GM12891 (cell line): ENCODE data around the gene PGC.

Experiments
- DNase-seq: peaks from one replicate; pipeline ENCODE4 v3.0.0; 2011; ENCODE audit warnings: low spot score; ENCODE audit not compliant: insufficient read length
- FAIRE-seq: peaks from 2 replicates; lab custom pipeline; 2011; peaks lifted over from hg19 to GRCh38; lab: Jason Lieb, UNC
- PAX5 ChIP-seq: IDR thresholded peaks from 2 replicates; pipeline ENCODE4 v1.6.1; 2011; ENCODE audit warnings: low read length, moderate library complexity, mild to moderate bottlenecking; ENCODE audit not compliant: insufficient read depth, severe bottlenecking
- POLR2A ChIP-seq: IDR thresholded peaks from 2 replicates; pipeline ENCODE4 v1.6.1; 2011; ENCODE audit warnings: low read depth, low read length, control low read depth
- POLR2AphosphoS5 ChIP-seq: IDR thresholded peaks from 2 replicates; pipeline ENCODE4 v1.6.1; 2011; ENCODE audit warnings: low read depth, low read length, control low read depth
- POU2F2 ChIP-seq: IDR thresholded peaks from 2 replicates; pipeline ENCODE4 v1.6.1; 2011; ENCODE audit warnings: low read depth, mild to moderate bottlenecking, control low read depth, low read length, moderate library complexity
- SPI1 ChIP-seq: IDR thresholded peaks from 2 replicates; pipeline ENCODE4 v1.6.1; 2011; ENCODE audit warnings: low read depth, low read length, control low read depth
- TAF1 ChIP-seq: IDR thresholded peaks from 2 replicates; pipeline ENCODE4 v1.6.1; 2011; ENCODE audit warnings: low read depth, low read length, control low read depth

Gene PGC

GRCh38 chr6:41763470-41763869 is 16.3 kb upstream of the PGC start:
- DNase-seq (no peak), FAIRE-seq (no peak)
- TF ChIP-seq PAX5 (no peak), POLR2A (no peak), POU2F2 (no peak), TAF1 (no peak), SPI1 (no peak)

GRCh38 chr6:41759905-41760579 is 12.8 kb upstream of the PGC start:
- DNase-seq (no peak), FAIRE-seq (no peak)
- TF ChIP-seq POLR2A (no peak), PAX5 (no peak), SPI1 (no peak), TAF1 (no peak), POLR2AphosphoS5 (no peak), POU2F2 (no peak)

- FAIRE-seq (no peak), DNase-seq (no peak)
- TF ChIP-seq POLR2A = no peak
These were observed 12.1 kb upstream of the PGC start for GRCh38 chr6:41759106-41759904.

GRCh38 chr6:41758641-41759035 is 11.4 kb upstream of the PGC start:
- TF ChIP-seq SPI1 (no peak), POU2F2 (no peak), POLR2AphosphoS5 (no peak), TAF1 (no peak), PAX5 (no peak)
- no peak for DNase-seq
- no peak for FAIRE-seq

GRCh38 chr6:41757931-41758640 is 10.9 kb upstream of the PGC start:
- TF ChIP-seq TAF1 (no peak), PAX5 (no peak), POLR2A (no peak), SPI1 (no peak), POLR2AphosphoS5 (no peak), POU2F2 (no peak)
- FAIRE-seq = no peak
- no peak for DNase-seq

- DNase-seq (no peak), FAIRE-seq (no peak)
- TF ChIP-seq POLR2AphosphoS5 (no peak), PAX5 (no peak), POU2F2 (no peak), TAF1 (no peak), POLR2A (no peak), SPI1 (no peak)
These were observed 10.1 kb upstream of the PGC start for GRCh38 chr6:41757271-41757670.

GRCh38 chr6:41756354-41756753 is 9.2 kb upstream of the PGC start:
- no peak for TF ChIP-seq PAX5
- no peak for TF ChIP-seq SPI1
- TF ChIP-seq TAF1 = no peak
- no peak for TF ChIP-seq POU2F2
- TF ChIP-seq POLR2AphosphoS5 = no peak
- no peak for TF ChIP-seq POLR2A
- FAIRE-seq (no peak), DNase-seq (no peak)

- FAIRE-seq (no peak), DNase-seq (no peak)
- TF ChIP-seq SPI1 (no peak), POLR2A (no peak), POU2F2 (no peak), POLR2AphosphoS5 (no peak), TAF1 (no peak), PAX5 (no peak)
These were observed 8.7 kb upstream of the PGC start for GRCh38 chr6:41755895-41756294.

- FAIRE-seq (no peak), DNase-seq (no peak)
- TF ChIP-seq SPI1 = no peak
- no peak for TF ChIP-seq POU2F2
- no peak for TF ChIP-seq PAX5
- no peak for TF ChIP-seq POLR2AphosphoS5
- no peak for TF ChIP-seq TAF1
- no peak for TF ChIP-seq POLR2A
These were observed 3.2 kb upstream of the PGC start for GRCh38 chr6:41750374-41750773.

GRCh38 chr6:41748542-41748941 is 1.3 kb upstream of the PGC start:
- FAIRE-seq = no peak
- DNase-seq = no peak
- TF ChIP-seq TAF1 (no peak), POU2F2 (no peak), POLR2AphosphoS5 (no peak), POLR2A (no peak), PAX5 (no peak), SPI1 (no peak)
